ENCODE data around the gene DPM3.
A peak's percentile ranks its signal among the peaks of the same experiment; 100 is the strongest.
"Not testable (repeated sequence)": the region's sequence is repeated elsewhere in the genome, so short reads cannot be mapped to it uniquely, and the experiment has no call there.

DPM3 gene

GRCh38 chr1:155175281-155175926 is 35.1 kb upstream of the DPM3 start:
- DNase-seq (ENCODE audit: low read depth): no peak

GRCh38 chr1:155174324-155175280 is 34.3 kb upstream of the DPM3 start:
- DNase-seq (ENCODE audit: low read depth): no peak

GRCh38 chr1:155173478-155174323 is 33.4 kb upstream of the DPM3 start, which contains the start of gene TRIM46:
Gene TRIM46, plus strand, starts transcription at chr1:155173849. Its CDS starts 118 bp downstream, at chr1:155173967.
- DNase-seq (ENCODE audit: low read depth): peak; percentile 53

- DNase-seq (ENCODE audit: low read depth): peak; percentile 89
These were observed 32.6 kb upstream of the DPM3 start, which contains the start of gene KRTCAP2 for GRCh38 chr1:155172732-155173477. Gene KRTCAP2, minus strand, starts transcription at chr1:155173304. Its CDS starts 80 bp downstream, at chr1:155173224.

GRCh38 chr1:155171836-155172731 is 31.8 kb upstream of the DPM3 start:
- no peak for DNase-seq (ENCODE audit: low read depth)

- no peak for DNase-seq (ENCODE audit: low read depth)
These were observed 30.5 kb upstream of the DPM3 start for GRCh38 chr1:155170806-155171205.

- DNase-seq (ENCODE audit: low read depth): no peak
These were observed 29.9 kb upstream of the DPM3 start for GRCh38 chr1:155170101-155170785.

GRCh38 chr1:155169541-155169940 is 29.2 kb upstream of the DPM3 start:
- no peak for DNase-seq (ENCODE audit: low read depth)

- no peak for DNase-seq (ENCODE audit: low read depth)
These were observed 28.3 kb upstream of the DPM3 start for GRCh38 chr1:155168456-155169210.

GRCh38 chr1:155168105-155168445 is 27.7 kb upstream of the DPM3 start:
- DNase-seq (ENCODE audit: low read depth): not testable (repeated sequence)

- peak; percentile 60 for DNase-seq (ENCODE audit: low read depth)
These were observed 27.1 kb upstream of the DPM3 start for GRCh38 chr1:155167166-155168104.

GRCh38 chr1:155166471-155167165 is 26.3 kb upstream of the DPM3 start:
- DNase-seq (ENCODE audit: low read depth): no peak

- no peak for DNase-seq (ENCODE audit: low read depth)
These were observed 25.7 kb upstream of the DPM3 start for GRCh38 chr1:155166051-155166470.

- DNase-seq (ENCODE audit: low read depth): not testable (repeated sequence)
These were observed 24.3 kb upstream of the DPM3 start for GRCh38 chr1:155164625-155165024.

GRCh38 chr1:155163785-155164184 is 23.5 kb upstream of the DPM3 start:
- DNase-seq (ENCODE audit: low read depth): not testable (repeated sequence)

GRCh38 chr1:155162631-155163030 is 22.3 kb upstream of the DPM3 start:
- DNase-seq (ENCODE audit: low read depth): not testable (repeated sequence)

- no peak for DNase-seq (ENCODE audit: low read depth)
These were observed 19.8 kb upstream of the DPM3 start for GRCh38 chr1:155160128-155160527.

All from stimulated activated CD8-positive, alpha-beta memory T cell treated with anti-CD3 and anti-CD28 coated beads, Interleukin-12 subunit alpha, Interleukin-12 subunit beta, amount 100 ng/mL, for 4 hours (primary cell).